COLO829 (cell line): Measurements from ENCODE around the gene ECT2L.

Experiments
- DNase-seq: peaks from one replicate; pipeline ENCODE4 v3.0.0; 2012; ENCODE audit warnings: low spot score

ECT2L gene

GRCh38 chr6:138805016-138805765 lies 9.3 kb downstream of the ECT2L start:
- no peak for DNase-seq

- DNase-seq: no peak
These were observed 11.0 kb downstream of the ECT2L start for GRCh38 chr6:138806889-138807288.

DNA sequence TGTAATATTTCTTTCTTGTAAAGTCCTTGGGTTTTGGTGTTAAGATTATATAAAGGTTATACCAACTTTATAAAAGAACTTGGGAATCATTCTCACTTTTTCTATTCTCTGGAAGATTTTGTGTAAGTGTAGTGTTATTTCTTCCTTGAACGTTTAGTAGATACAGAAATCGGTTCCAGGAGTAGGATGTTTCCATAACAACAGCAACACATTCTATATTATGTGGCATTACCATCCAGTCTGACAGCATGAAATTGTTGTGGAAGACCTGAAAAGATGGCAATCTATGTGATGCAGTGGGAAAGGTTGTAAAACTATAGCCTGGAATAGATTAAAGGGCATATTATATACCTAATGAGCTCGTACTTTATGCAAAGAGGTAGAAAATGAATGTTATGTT lies 13.8 kb downstream of the ECT2L start:
- DNase-seq: no peak

GRCh38 chr6:138811866-138812265 lies 16.0 kb downstream of the ECT2L start:
- DNase-seq: no peak

- no peak for DNase-seq
These were observed 18.4 kb downstream of the ECT2L start for GRCh38 chr6:138814179-138814834.

- no peak for DNase-seq
These were observed 19.3 kb downstream of the ECT2L start for GRCh38 chr6:138815221-138815620.

- peak; percentile 57 for DNase-seq
These were observed 20.1 kb downstream of the ECT2L start for GRCh38 chr6:138815797-138816528.

GRCh38 chr6:138817799-138818198 lies 21.9 kb downstream of the ECT2L start:
- peak; percentile 93 for DNase-seq

- no peak for DNase-seq
These were observed 22.8 kb downstream of the ECT2L start for GRCh38 chr6:138818496-138819194.

- DNase-seq: no peak
These were observed 25.6 kb downstream of the ECT2L start for GRCh38 chr6:138821519-138821918.

DNA sequence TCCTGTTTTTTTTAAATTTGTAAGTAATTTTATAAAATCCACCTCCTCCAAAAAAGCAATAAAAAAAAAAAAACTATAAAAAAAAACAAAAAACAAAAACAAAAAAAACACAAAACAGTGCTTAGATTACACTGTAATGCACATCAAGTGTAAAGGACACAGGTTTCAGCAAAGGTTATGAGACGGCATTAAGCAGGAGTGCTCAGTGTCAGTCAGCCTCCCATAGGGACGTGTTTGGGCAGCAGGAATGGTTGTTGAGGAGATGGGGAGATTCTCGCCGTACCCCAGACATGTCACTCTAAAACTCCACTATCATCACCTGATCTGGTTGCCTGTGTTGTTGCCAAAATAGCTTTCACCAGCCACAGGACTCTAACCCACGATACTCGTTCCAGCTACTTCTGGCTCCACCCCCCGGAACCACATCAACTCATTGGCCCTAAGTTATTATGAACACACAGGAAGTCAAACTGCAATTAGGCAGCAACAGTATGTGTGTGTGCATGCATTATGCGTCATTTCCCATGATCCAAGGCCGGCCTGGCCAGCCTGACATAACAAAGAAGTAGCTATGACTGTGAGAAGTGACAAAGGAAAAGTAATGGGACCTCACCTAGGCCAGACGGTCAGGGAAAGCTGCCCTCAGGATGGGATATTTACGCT lies 28.7 kb downstream of the ECT2L start:
- DNase-seq: no peak

- no peak for DNase-seq
These were observed 34.4 kb downstream of the ECT2L start for GRCh38 chr6:138830248-138830647.

DNA sequence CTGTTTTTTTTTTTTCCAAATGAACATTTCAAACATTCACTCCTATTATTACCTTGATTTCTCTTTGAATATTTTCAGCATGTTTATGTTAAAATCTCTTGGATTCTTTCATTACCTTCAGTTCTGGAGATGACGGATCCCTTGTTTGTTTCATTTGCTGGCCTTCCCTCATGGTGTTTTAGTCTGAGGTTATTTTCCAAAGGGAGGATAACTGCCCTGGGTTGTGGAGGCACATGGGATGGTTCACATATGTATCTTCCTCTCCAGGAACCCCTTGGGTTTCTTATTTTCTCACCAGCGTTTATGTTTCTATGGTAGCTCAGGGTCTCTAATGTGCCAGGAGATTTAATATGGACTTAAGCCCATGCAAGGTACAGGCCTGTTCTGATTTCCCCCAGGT lies 36.3 kb downstream of the ECT2L start:
- no peak for DNase-seq

DNA sequence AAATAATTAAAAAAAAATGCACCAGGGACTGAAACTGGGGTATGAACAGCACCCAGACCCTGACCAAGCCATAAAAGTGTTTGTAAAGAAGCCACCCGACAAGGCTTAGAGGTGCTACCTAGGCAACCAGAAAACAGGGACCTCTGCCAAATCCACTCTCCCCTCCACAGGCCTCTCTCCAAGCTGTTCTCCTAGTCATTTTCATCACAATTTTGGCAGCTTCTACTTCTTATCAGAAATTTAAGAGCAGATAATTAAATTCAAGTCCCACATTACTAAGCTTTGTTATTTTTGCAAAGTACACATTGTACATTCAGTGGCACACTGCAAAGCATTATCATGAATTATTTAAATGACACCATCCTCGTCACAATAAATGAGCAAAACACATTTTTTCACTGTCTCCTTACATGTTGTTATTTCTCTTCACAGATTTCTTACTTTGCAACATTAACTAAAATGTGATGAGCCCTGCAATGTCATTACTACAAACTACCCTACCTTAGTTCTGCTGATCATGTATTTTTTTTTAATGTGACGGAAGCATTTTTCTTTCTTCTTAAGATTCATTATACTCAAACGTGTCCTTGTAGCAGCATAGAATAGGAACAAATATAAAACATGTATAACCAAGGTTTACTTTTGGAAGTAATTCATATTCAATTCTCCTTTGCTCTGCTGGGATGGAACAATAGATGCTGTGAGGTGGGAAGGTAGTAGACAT lies 38.1 kb downstream of the ECT2L start:
- no peak for DNase-seq

- no peak for DNase-seq
These were observed 41.4 kb downstream of the ECT2L start for GRCh38 chr6:138837246-138837645.

GRCh38 chr6:138844192-138844591 lies 48.3 kb downstream of the ECT2L start:
- no peak for DNase-seq

DNA sequence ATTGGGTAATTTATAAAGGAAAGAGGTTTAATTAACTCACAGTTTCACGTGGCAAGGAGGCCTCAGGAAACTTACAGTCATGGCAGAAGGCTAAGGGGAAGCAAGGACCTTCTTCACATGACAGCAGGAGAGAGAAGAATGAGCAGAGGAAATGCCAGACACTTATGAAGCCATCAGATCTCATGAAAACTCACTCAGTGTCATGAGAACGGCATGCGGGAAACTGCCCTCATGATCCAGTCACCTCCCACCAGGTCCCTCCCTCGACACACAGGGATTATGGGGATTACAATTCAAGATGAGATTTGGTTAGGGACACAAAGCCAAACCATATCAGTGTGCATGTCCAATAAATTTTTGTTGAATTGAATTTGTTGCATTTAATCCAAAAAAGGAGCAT lies 52.0 kb downstream of the ECT2L start:
- no peak for DNase-seq

- DNase-seq: no peak
These were observed 52.6 kb downstream of the ECT2L start for GRCh38 chr6:138848461-138848860.

- DNase-seq: no peak
These were observed 53.9 kb downstream of the ECT2L start for GRCh38 chr6:138849791-138850190.

- no peak for DNase-seq
These were observed 60.8 kb downstream of the ECT2L start for GRCh38 chr6:138856654-138857053.

- DNase-seq: no peak
These were observed 61.9 kb downstream of the ECT2L start for GRCh38 chr6:138857775-138858174.
